HG03097 (cell line): Measurements from ENCODE around the gene KCNF1.

ENCODE experiments used
- ATAC-seq: cut with Tn5 transposase; IDR thresholded peaks from one replicate; pipeline ENCODE4 v1.9.1; 2021; ENCODE audit not compliant: unreplicated experiment, low FRiP score

The KCNF1 gene

GRCh38 chr2:10879624-10880585, 31.8 kb upstream of the KCNF1 start:
- no peak for ATAC-seq

- no peak for ATAC-seq
These were observed 31.0 kb upstream of the KCNF1 start for GRCh38 chr2:10880586-10881321.

DNA sequence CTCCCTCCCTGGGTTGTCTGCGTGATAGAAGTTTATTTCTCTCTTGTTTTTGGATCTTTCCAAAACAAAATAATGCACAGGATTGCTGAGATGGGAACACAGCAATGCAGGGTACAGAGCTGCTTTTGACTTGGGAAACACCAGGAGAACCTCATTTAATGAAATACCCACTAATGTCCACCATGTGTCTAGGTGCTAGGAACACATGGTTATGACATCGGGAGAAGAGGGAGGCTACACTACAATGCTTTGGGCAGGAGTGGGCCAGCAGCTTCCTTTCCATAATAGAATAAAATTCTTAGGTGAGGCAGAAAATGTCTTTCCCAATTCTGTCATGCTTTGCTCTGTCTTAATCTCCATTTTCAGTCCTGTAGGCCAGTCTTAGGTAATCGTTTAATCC, 29.2 kb upstream of the KCNF1 start:
- no peak for ATAC-seq

DNA sequence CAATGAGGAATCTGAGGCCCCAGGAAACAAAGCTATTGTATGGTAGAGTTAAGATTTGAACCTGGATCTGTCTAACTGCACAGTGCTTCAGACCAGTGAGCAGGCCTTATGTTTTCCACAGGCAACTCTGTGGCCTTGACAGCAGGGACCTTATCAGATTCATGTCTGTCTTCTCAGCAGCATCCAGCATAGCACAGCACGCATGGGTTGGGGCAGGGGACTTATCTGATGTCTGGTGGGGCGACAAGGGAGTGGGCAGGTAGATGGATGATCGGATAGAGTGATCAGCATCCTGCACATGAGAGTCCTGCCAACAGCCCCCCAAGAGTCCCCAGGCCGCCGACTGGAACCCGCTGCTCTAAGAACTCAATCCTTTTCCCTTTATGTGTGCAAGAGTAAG, 28.7 kb upstream of the KCNF1 start:
- ATAC-seq, result no peak

DNA sequence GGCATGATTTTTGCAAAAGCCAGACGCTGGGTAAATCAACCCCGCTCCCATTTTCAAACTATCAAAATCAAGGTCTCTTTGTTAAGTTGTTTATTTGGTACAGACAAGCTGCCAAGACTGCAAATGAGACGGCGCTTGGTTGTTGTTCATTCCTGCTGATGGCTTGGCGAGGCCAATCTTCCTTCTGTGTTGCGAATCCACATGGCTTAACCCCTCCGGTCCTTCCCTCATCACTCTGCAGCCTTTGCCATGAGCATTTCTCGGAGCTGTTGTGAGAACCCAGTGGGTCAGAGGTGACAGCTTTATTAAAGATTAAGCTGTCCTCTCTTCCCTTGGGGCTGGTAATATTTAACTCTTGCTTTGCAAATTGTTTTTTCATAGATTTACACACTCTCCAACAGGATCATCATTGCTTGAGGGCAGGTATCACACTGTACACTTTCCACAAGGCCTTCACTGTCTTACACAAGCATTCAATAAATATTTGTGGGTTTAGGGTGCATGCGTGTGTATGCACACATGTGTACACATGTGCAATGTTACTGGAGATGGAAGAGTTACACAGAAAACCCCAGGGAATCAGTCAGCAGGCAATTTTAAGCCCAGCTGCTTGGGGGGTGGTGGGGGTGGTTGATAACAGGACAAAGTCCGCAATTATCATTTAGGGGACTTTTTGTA, 27.8 kb upstream of the KCNF1 start:
- ATAC-seq, result no peak

DNA sequence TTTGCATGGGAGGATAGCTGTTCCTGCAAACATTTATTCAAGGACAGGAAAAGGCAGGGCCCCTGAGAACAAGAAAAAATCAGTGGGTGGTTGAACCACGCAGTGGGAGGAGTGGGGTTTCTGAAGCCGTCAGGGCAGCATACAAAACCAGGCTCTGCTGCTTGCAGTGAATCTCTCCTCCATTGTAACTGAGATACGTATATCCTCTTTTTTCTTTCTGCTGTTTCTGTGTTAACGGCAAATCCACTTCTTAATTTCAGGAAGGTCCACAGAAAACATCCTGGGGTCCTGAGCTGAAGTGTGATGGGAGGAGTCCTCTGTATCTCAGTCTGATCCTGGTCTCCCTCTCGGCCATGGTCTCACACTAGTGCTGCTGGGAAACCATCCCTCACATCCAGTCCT, 27.2 kb upstream of the KCNF1 start:
- ATAC-seq, result no peak

DNA sequence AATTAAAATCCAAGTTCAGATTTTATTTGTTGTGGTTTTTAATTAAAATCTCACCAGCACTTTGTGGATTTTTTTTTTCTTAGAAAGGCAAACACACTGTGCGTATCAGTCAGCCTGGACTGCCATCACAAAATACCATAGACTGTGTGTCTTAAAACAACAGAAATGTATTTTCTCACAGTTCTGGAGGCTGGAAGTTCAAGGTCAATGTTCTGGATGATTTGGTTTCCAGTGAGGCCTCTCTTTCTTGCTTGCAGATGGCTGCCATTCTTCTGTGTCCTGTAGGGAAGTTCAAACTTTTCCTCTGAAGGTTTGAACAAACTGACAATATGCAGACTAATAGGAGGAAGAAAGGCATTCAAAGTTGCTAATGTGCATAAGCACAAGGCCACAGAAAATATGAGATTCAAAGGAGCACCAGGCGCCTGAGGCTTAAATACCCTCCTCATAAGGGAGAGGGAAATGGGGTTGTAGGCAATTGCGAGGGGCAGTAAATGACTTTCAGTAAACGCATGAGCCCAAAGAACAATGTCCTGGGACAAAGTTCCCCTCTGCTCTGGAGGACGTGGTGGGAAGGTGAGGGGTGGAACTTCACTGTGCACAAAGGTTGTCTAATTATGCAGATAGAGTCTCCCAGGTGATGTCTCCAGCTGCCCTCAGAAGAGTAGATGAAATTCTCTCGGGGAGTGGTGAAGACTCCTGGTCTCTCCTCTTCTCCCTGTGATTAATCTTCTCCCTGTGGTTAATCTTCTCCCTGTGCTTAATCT, 26.5 kb upstream of the KCNF1 start:
- no peak for ATAC-seq

GRCh38 chr2:10887476-10887875, 24.3 kb upstream of the KCNF1 start:
- ATAC-seq, result no peak

- no peak for ATAC-seq
These were observed 22.0 kb upstream of the KCNF1 start for GRCh38 chr2:10889651-10890215.

DNA sequence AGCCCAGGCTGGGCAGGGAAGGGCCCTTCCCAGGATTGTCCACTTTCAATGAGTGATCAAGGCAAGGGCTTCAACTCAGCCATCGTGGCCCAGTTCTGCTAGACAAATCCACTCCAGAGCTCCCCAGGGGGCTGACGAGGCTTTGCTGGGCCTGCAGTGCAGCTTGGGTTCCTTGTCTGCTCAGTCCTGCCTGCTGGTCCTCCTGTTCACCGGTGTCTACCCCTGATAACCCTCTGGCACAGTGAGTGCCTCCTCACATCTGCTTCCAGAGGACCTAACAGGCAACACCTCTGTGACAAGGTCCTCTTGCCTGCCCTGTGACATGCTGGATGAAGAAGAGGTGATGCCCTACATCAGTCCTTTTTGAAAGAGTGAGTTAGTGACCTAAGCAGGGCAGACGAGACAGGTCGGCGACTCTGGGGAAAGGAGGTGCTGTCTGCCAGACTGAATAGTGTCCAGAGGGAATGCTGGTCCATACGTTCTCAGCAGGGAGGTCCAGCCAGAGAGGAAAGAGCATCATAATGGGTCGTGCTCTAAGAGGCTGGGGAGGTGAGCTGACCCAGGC, 20.9 kb upstream of the KCNF1 start:
- ATAC-seq, result no peak

- no peak for ATAC-seq
These were observed 20.3 kb upstream of the KCNF1 start for GRCh38 chr2:10891390-10891789.

DNA sequence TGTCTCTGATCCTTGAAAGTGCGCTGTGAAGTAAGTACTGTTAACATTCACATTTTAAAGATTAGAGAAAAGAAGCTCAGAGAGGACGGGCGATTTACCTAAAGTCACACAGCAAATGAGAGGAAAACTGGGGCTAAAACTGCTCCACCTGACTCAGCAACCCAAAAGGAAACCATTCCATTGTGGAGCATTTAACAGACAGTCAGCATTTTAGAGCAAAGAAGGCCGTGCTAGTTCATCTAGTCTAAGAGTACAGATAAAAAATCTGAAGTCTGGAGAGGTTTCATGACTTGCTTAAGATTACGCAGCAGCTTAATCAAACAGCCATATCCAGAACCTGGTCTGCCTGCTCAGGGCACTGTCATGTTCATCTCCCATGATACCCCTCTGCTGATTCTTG, 19.9 kb upstream of the KCNF1 start:
- ATAC-seq, result no peak

DNA sequence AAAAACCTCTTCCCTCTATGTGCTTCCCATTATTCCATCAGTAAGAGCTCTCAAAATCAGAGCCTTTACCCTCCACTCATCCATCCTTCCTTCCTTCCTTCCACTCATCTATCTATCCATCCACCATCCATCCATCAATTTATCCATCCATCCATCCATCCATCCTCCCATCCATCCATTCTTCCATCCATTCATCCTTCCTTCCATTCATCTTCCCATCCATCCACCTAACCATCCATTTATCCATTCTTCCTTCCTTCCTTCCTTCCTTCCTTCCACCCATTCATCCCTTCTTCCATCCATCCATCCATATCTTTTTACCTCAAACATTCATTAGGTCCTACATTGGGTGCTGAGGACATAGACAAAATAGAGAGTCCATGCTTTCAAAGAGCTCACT, 19.4 kb upstream of the KCNF1 start:
- ATAC-seq, result no peak

DNA sequence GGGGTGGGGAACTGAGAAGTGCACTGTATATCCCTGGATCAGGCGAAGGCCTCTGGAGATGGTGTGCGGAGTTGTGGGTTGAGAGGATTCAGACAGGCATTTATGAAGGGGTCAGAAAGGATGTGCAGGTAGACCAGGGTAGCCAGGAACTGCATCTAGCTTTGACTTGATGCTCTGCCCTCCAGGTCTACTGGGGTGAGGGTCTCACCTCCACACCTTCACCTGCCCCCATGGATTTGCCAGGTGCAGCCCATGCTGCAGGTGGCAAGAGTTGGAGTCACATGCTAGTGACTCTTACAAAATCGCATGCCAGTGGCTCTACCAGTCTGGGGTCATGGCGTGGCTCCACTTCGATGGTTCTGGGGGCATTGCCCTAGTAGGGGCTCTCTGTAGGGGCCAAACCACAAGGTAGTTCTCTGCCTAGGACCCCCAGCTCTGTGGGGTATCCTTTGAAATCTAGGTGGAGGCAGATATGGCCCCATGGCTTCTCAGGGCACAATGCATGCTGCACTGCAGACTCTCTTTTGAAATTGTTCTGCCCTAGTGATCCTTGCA, 18.9 kb upstream of the KCNF1 start:
- no peak for ATAC-seq

DNA sequence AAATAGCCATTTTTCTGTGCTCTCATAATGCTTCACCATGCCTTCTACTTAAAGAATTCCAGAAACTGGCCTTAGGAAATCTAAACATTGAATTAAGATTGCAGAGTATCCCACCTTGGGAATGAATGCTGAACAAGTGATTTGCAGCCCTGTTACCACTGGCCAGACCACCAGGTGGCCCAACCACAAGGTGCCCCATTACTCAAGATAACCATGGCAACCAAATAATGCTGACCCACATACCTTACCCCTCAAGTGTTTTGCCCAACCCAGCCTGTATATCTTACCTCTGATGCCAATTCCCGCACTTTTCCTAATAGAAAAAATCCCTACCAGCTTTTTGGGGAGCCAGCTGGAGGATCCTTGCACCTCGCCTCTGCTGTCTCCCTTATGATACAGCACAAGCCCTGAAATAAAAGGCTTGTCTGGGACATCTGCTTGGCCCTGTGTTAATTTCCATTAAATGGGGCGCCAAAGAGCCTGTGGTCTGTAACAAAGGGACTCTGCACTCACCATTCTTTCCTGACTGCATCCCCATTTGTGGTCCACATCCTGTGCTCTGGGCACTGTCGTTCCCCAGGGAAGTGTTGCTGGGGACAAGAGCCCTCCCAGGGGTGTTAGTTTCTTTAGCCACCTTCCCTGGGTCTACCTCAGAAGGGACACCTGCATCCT, 17.3 kb upstream of the KCNF1 start:
- no peak for ATAC-seq

DNA sequence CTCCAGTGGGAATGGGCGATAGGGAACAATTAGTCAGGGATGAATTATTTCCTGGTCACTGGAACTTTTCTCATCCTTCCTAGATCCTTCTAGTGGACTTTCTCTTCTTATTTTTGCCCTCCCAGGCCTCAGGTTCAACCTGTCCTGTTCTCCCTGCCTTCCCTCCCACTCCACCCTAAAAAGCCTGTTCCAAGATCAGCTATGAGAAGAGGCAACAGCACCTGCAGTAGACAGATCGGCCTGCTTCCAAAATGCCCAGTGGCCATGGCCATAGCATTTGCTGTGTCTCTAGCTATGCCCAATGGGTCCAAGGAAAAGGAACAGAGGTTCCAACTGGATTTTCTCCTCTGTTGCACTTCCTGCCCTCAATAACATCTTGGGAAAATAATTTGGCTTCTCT, 16.5 kb upstream of the KCNF1 start:
- no peak for ATAC-seq

GRCh38 chr2:10897956-10898355, 13.8 kb upstream of the KCNF1 start:
- no peak for ATAC-seq

DNA sequence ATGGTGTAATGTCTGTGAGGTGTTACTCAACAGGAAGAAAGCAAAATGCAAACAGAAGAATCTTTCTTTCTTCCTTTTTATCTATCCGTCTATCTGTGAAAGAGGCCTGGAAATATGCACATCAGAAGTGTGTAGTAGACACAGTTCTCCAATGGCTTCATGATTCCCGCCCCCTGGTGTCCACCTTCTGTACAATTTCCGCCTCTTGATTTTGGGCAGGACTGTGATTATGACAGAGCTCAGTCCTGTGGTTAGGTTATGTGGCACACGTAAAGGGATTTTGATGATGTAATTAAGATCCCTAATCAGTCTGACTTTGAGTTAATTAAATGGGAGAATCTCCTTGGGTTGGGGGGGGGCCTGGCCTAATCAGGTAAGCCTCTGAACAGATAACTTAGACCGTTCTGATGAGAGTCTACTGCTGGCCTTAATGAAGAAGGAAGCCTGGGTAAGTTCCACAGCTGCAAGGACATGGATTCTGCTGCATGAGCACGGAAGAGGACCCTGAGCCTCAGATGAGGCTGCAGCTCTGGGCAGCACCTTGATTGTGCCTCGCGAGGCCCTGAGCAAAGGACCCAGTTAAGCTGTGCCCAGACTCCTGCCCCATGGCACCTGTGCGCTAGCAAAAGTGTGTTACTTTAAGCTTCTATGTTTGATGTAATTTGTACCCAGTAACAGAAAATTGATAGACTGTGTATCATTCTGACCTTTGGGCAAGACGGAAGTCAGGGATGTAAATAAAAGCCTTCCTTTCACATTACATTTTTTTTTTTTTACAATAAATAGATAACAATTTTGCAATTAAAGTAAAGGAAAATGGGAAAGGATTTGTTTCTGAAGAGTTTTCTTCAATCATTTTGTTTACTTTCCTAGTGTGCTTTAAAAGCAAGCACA, 11.3 kb upstream of the KCNF1 start:
- ATAC-seq, result no peak
